Endothelial cell of umbilical vein (primary cell): ENCODE measurements around the gene STK24. TPM values are rescaled to one million over a fixed set of nuclear protein-coding genes. Genes with fewer than 3 reads are reported as not detected.

Source experiments
- BruUV-seq: library from RNA; stranded (reverse); fragments of 400-500 nt; replicated peaks from 2 replicates; lab custom pipeline; 2021; lab: Mats Ljungman, UMichigan
- CTCF ChIA-PET: fragments of 300-600, 350-600 bp; sonication (Branson Sonifier 250); formaldehyde crosslinking; loops from one replicate; lab custom pipeline; 2021; ENCODE audit warnings: antibody characterized with exemption, inconsistent platforms; lab: Charles Lee
- POLR2A ChIA-PET: fragments of 300-600, 350-600 bp; sonication (Branson Sonifier 250); formaldehyde crosslinking; loops from one replicate; lab custom pipeline; 2021; ENCODE audit warnings: antibody characterized with exemption, inconsistent platforms; lab: Charles Lee
- DNase-seq: peaks from one replicate; pipeline ENCODE4 v3.0.0-alpha.2; 2011; ENCODE audit warnings: low read depth, low spot score
- FAIRE-seq: peaks from 2 replicates; lab custom pipeline; 2011; peaks lifted over from hg19 to GRCh38; lab: Jason Lieb, UNC
- H2AFZ ChIP-seq: 2 replicates; pipeline ENCODE4 v1.6.0; 2012; ENCODE audit warnings: low read depth, low read length, control low read depth, inconsistent platforms
- H3K27ac ChIP-seq: 2 replicates; pipeline ENCODE4 v1.5.1; 2011; ENCODE audit warnings: low read depth, mild to moderate bottlenecking, control low read depth, low read length, moderate library complexity; ENCODE audit not compliant: insufficient read depth
- H3K27me3 ChIP-seq, 2 experiments: 2 replicates each; pipeline versions ENCODE4 v1.6.0 to v1.6.1; 2011; ENCODE audit warnings: low read length in 2 of 2, mixed read lengths in 1 of 2; ENCODE audit not compliant: control insufficient read depth in 2 of 2, insufficient read depth in 2 of 2
- H3K36me3 ChIP-seq, 2 experiments: 2 replicates in 1 of 2; 3 replicates in 1 of 2; pipeline ENCODE4 v1.5.1; 2011; ENCODE audit warnings: low read length in 2 of 2, mild to moderate bottlenecking in 1 of 2, moderate library complexity in 1 of 2; ENCODE audit not compliant: control insufficient read depth in 2 of 2, insufficient read depth in 2 of 2; ENCODE audit errors: extremely low read depth in 1 of 2
- H3K4me1 ChIP-seq: 3 replicates; pipeline ENCODE4 v1.5.1; 2011; ENCODE audit warnings: mild to moderate bottlenecking, low read length; ENCODE audit not compliant: control insufficient read depth, insufficient read depth; ENCODE audit errors: extremely low read depth
- H3K4me2 ChIP-seq: 2 replicates; pipeline ENCODE4 v1.6.1; 2011; ENCODE audit warnings: low read length, control low read depth, mixed read lengths; ENCODE audit not compliant: insufficient read depth
- H3K4me3 ChIP-seq, 3 experiments: fragments of 200-600 bp in 1 of 3; sonication (generic), shearing (Covaris generic) in 1 of 3; replicated peaks in 1 of 3; 2 replicates each; pipeline ENCODE4 v1.5.1; 2011 to 2016; ENCODE audit warnings: control low read depth in 3 of 3, low read length in 3 of 3, mild to moderate bottlenecking in 2 of 3, inconsistent platforms in 1 of 3, low read depth in 1 of 3, moderate library complexity in 1 of 3; ENCODE audit not compliant: insufficient read depth in 1 of 3
- H3K79me2 ChIP-seq: 2 replicates; pipeline ENCODE4 v1.6.0; 2012; ENCODE audit warnings: low read length, inconsistent platforms; ENCODE audit not compliant: control insufficient read depth, insufficient read depth
- H3K9ac ChIP-seq: replicated peaks from 2 replicates; pipeline ENCODE3; 2011; ENCODE audit warnings: low read length, control low read depth; ENCODE audit not compliant: insufficient read depth; ENCODE audit errors: extremely low read depth
- H3K9me1 ChIP-seq: replicated peaks from 3 replicates; pipeline ENCODE4 v1.6.0; 2011; ENCODE audit warnings: mild to moderate bottlenecking, low read length; ENCODE audit not compliant: control insufficient read depth, insufficient read depth; ENCODE audit errors: extremely low read depth
- H3K9me3 ChIP-seq: replicated peaks from 2 replicates; pipeline ENCODE4 v1.5.1; 2012; ENCODE audit warnings: low read length, inconsistent platforms; ENCODE audit not compliant: control insufficient read depth, insufficient read depth
- H4K20me1 ChIP-seq: replicated peaks from 2 replicates; pipeline ENCODE3; 2011; ENCODE audit warnings: mild to moderate bottlenecking, low read length; ENCODE audit not compliant: control insufficient read depth, insufficient read depth; ENCODE audit errors: extremely low read depth
- CTCF ChIP-seq, 2 donors: IDR thresholded peaks; 1 replicate in 1 of 2; 2 replicates in 1 of 2; pipeline ENCODE4 v1.5.1; 2011; ENCODE audit warnings: low read length in 2 of 2, mild to moderate bottlenecking in 2 of 2, moderate library complexity in 2 of 2, control low read depth in 1 of 2, inconsistent platforms in 1 of 2, low read depth in 1 of 2; ENCODE audit not compliant: insufficient read depth in 1 of 2; ENCODE audit errors: extremely low read depth in 1 of 2
- EZH2 ChIP-seq: IDR thresholded peaks from 2 replicates; pipeline ENCODE4 v1.6.1; 2012; ENCODE audit warnings: borderline replicate concordance, low read depth, mild to moderate bottlenecking, moderate library complexity, low read length, inconsistent platforms; ENCODE audit not compliant: severe bottlenecking
- FOS ChIP-seq: IDR thresholded peaks from 2 replicates; pipeline ENCODE4 v1.6.1; 2011; ENCODE audit warnings: mild to moderate bottlenecking, low read length, moderate library complexity, borderline replicate concordance; ENCODE audit not compliant: insufficient read depth
- GATA2 ChIP-seq: IDR thresholded peaks from 2 replicates; pipeline ENCODE4 v1.7.0; 2011; ENCODE audit warnings: low read depth, mild to moderate bottlenecking, moderate library complexity, mixed read lengths, low read length; ENCODE audit not compliant: insufficient read length, insufficient read depth
- JUN ChIP-seq: IDR thresholded peaks from 2 replicates; pipeline ENCODE4 v1.6.1; 2011; ENCODE audit warnings: borderline replicate concordance, low read depth; ENCODE audit not compliant: insufficient read length, insufficient read depth
- MAX ChIP-seq: IDR thresholded peaks from 2 replicates; pipeline ENCODE4 v1.6.1; 2011; ENCODE audit not compliant: insufficient read depth, insufficient read length
- MYC ChIP-seq: IDR thresholded peaks from one replicate; pipeline ENCODE4 v1.6.1; 2011; ENCODE audit warnings: mild to moderate bottlenecking, low read depth, low read length
- POLR2A ChIP-seq: IDR thresholded peaks from 2 replicates; pipeline ENCODE4 v1.6.1; 2012; ENCODE audit warnings: low read depth, mild to moderate bottlenecking, control low read depth, low read length
- POLR2AphosphoS5 ChIP-seq: IDR thresholded peaks from 2 replicates; pipeline ENCODE4 v1.6.1; 2012; ENCODE audit warnings: low read depth, mild to moderate bottlenecking, control low read depth, low read length, moderate library complexity; ENCODE audit not compliant: insufficient read depth
- dilution Hi-C: fragments of 300-500 bp; cut with MboI; formaldehyde crosslinking; loops from one replicate; pipeline ENCODE4 v1.15.0; 2019; ENCODE audit warnings: low sequenced_read_pairs; ENCODE audit not compliant: extremely low pct_ligation_motif_present
- intact Hi-C: fragments of 100-400 bp; cut with micrococcal nuclease; formaldehyde crosslinking; loops from one replicate; pipeline ENCODE4 v1.10.0; 2022
- polyA plus RNA-seq, 4 experiments: library from polyadenylated mRNA; depleted of rRNA in 3 of 4; stranded (reverse) in 3 of 4; unstranded in 1 of 4; fragments of >200 nt; gene quantifications; 2 replicates each; pipeline versions ENCODE4 v1.2.1 to v1.2.3, GENCODE V29; 2011 to 2012; ENCODE audit warnings: missing spikeins in 1 of 4
- total RNA-seq: library from RNA; stranded (reverse); gene quantifications from 2 replicates; pipeline ENCODE4 v1.2.3, GENCODE V29; 2021

Gene STK24
- total and polyA plus RNA-seq, 2 donors (not counting 3 experiments of a cell fraction or from before 2014, with no cell fraction given), result 43.3 to 100 TPM

GRCh38 chr13:98546402-98546801, 30.5 kb downstream of the STK24 start:
- Histone ChIP-seq H2AFZ (no peak overlapping the region), H3K36me3 (peaks cover 0 to 5% of the 10 kb centered on the region in 2 experiments), H4K20me1 (no peaks in the 10 kb centered on the region), H3K4me2 (no peak overlapping the region), H3K9me3 (no peaks in the 10 kb centered on the region), H3K27me3 (no peaks in the 10 kb centered on the region), H3K79me2 (peaks cover 93% of the 10 kb centered on the region), H3K4me1 (peaks cover 11% of the 10 kb centered on the region), H3K9me1 (no peaks in the 10 kb centered on the region), H3K27ac (no peak overlapping the region), H3K4me3 (no peak overlapping the region), H3K9ac (no peak overlapping the region)
- TF ChIP-seq EZH2 (no peak), JUN (no peak), POLR2A (no peak), FOS (no peak), MYC (no peak), GATA2 (no peak)
- intact Hi-C loops, result no loop called here
- ChIA-PET POLR2A (interaction anchor here (0.6 kb wide), 1 partner anchor 8 kb away, joined by 5 read pairs; no protein-coding TSS in a partner anchor), CTCF (no interaction called here)
- BruUV-seq, result no TSS peak
- dilution Hi-C loops, result no loop called here
- DNase-seq, result no peak
- FAIRE-seq, result no peak

GRCh38 chr13:98544104-98544710, 32.7 kb downstream of the STK24 start:
- POLR2A ChIA-PET, result no interaction called here
- no peaks in the 10 kb centered on the region for H3K27me3 ChIP-seq
- H2AFZ ChIP-seq, result no peak overlapping the region
- H3K27ac ChIP-seq, result no peak overlapping the region
- DNase-seq (no peak), FAIRE-seq (no peak)
- no peak overlapping the region for H3K9ac ChIP-seq
- no peaks in the 10 kb centered on the region for H3K9me1 ChIP-seq
- intact Hi-C loops (no loop called here), dilution Hi-C loops (no loop called here)
- H3K4me2 ChIP-seq, result no peak overlapping the region
- peaks cover 0 to 2% of the 10 kb centered on the region in 2 experiments for H3K36me3 ChIP-seq
- no peaks in the 10 kb centered on the region for H3K9me3 ChIP-seq
- H3K4me3 ChIP-seq, result no peak overlapping the region
- peaks cover 15% of the 10 kb centered on the region for H3K4me1 ChIP-seq
- BruUV-seq, result no TSS peak
- CTCF ChIA-PET, result interaction anchor here (1.0 kb wide), 1 partner anchor 77 kb away, joined by 3 read pairs; no protein-coding TSS in a partner anchor
- no peak for TF ChIP-seq EZH2
- TF ChIP-seq JUN, result no peak
- TF ChIP-seq GATA2, result no peak
- no peak for TF ChIP-seq MAX
- TF ChIP-seq CTCF (IDR thresholded peaks at IDR 0.05; ENCODE audit: extremely low read depth in 1 of 2, insufficient read depth in 1 of 2, low read depth in 1 of 2, low read length in 2 of 2), result no peak
- no peak for TF ChIP-seq MYC
- TF ChIP-seq POLR2A, result no peak
- TF ChIP-seq POLR2AphosphoS5, result no peak
- no peak for TF ChIP-seq FOS
- H4K20me1 ChIP-seq, result peaks cover 7% of the 10 kb centered on the region
- peaks cover 95% of the 10 kb centered on the region for H3K79me2 ChIP-seq
